ENCODE data around the gene ZNF783. TPM values are rescaled to one million over a fixed set of nuclear protein-coding genes. Genes with fewer than 3 reads are reported as not detected.

ZNF783 gene
- total and polyA plus RNA-seq, 2 of the 8 experiments (the other 6 are each of a cell fraction or from before 2014, with no cell fraction given) = 7.3 to 8.2 TPM

DNA sequence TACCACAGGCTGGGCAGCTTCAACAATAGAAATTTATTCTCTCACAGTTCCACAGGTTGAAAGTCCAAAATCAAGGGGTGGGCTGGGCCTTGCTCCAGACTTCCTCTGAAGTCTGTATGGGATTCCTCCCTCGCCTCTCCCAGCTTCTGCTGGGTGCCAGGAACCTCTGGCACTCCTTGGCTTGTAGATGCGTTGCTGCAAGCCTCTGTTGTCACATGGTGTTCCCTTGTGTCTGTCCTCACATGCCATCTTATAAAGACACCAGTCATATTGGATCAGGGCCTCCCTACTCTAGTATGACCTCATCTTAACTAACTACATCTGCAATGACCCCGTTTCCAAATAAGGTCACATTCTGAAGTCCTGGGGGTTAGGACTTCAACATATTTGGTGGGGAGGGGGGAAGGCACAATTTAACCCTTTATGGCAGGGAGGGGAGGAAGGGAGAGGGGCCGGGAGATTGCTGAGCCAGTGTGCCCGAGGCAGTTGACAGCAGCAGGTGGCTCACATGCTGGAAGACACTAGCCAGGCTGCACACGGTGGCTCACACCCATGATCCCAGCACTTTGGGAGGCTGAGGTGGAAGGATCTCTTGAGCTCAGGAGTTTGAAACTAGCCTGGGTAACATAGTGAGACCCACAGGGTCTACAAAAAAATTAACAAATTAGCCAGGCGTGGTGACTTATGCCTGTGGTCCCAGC is 47.8 kb upstream of the ZNF783 start (continued):
- TF ChIP-seq, protein P1, sequence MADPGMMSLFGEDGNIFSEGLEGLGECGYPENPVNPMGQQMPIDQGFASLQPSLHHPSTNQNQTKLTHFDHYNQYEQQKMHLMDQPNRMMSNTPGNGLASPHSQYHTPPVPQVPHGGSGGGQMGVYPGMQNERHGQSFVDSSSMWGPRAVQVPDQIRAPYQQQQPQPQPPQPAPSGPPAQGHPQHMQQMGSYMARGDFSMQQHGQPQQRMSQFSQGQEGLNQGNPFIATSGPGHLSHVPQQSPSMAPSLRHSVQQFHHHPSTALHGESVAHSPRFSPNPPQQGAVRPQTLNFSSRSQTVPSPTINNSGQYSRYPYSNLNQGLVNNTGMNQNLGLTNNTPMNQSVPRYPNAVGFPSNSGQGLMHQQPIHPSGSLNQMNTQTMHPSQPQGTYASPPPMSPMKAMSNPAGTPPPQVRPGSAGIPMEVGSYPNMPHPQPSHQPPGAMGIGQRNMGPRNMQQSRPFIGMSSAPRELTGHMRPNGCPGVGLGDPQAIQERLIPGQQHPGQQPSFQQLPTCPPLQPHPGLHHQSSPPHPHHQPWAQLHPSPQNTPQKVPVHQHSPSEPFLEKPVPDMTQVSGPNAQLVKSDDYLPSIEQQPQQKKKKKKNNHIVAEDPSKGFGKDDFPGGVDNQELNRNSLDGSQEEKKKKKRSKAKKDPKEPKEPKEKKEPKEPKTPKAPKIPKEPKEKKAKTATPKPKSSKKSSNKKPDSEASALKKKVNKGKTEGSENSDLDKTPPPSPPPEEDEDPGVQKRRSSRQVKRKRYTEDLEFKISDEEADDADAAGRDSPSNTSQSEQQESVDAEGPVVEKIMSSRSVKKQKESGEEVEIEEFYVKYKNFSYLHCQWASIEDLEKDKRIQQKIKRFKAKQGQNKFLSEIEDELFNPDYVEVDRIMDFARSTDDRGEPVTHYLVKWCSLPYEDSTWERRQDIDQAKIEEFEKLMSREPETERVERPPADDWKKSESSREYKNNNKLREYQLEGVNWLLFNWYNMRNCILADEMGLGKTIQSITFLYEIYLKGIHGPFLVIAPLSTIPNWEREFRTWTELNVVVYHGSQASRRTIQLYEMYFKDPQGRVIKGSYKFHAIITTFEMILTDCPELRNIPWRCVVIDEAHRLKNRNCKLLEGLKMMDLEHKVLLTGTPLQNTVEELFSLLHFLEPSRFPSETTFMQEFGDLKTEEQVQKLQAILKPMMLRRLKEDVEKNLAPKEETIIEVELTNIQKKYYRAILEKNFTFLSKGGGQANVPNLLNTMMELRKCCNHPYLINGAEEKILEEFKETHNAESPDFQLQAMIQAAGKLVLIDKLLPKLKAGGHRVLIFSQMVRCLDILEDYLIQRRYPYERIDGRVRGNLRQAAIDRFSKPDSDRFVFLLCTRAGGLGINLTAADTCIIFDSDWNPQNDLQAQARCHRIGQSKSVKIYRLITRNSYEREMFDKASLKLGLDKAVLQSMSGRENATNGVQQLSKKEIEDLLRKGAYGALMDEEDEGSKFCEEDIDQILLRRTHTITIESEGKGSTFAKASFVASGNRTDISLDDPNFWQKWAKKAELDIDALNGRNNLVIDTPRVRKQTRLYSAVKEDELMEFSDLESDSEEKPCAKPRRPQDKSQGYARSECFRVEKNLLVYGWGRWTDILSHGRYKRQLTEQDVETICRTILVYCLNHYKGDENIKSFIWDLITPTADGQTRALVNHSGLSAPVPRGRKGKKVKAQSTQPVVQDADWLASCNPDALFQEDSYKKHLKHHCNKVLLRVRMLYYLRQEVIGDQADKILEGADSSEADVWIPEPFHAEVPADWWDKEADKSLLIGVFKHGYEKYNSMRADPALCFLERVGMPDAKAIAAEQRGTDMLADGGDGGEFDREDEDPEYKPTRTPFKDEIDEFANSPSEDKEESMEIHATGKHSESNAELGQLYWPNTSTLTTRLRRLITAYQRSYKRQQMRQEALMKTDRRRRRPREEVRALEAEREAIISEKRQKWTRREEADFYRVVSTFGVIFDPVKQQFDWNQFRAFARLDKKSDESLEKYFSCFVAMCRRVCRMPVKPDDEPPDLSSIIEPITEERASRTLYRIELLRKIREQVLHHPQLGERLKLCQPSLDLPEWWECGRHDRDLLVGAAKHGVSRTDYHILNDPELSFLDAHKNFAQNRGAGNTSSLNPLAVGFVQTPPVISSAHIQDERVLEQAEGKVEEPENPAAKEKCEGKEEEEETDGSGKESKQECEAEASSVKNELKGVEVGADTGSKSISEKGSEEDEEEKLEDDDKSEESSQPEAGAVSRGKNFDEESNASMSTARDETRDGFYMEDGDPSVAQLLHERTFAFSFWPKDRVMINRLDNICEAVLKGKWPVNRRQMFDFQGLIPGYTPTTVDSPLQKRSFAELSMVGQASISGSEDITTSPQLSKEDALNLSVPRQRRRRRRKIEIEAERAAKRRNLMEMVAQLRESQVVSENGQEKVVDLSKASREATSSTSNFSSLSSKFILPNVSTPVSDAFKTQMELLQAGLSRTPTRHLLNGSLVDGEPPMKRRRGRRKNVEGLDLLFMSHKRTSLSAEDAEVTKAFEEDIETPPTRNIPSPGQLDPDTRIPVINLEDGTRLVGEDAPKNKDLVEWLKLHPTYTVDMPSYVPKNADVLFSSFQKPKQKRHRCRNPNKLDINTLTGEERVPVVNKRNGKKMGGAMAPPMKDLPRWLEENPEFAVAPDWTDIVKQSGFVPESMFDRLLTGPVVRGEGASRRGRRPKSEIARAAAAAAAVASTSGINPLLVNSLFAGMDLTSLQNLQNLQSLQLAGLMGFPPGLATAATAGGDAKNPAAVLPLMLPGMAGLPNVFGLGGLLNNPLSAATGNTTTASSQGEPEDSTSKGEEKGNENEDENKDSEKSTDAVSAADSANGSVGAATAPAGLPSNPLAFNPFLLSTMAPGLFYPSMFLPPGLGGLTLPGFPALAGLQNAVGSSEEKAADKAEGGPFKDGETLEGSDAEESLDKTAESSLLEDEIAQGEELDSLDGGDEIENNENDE (IDR thresholded peaks at IDR 0.05; ENCODE audit: insufficient replicate concordance, low read length) = no peak
- TF ChIP-seq RNF2 (IDR thresholded peaks at IDR 0.05; ENCODE audit: borderline replicate concordance, low read depth, low read length, missing control alignments, poor library complexity, severe bottlenecking) (no peak), SUZ12 (IDR thresholded peaks at IDR 0.05; ENCODE audit: low read length) (no peak), KDM4A (IDR thresholded peaks at IDR 0.05; ENCODE audit: low read depth, low read length, severe bottlenecking) (no peak), POLR2A (IDR thresholded peaks at IDR 0.05; ENCODE audit: control extremely low read depth in 1 of 2, low read depth in 2 of 2, low read length in 2 of 2) (no peak), CHD2 (IDR thresholded peaks at IDR 0.05; ENCODE audit: low read length) (no peak)
- TF ChIP-seq, protein P2, sequence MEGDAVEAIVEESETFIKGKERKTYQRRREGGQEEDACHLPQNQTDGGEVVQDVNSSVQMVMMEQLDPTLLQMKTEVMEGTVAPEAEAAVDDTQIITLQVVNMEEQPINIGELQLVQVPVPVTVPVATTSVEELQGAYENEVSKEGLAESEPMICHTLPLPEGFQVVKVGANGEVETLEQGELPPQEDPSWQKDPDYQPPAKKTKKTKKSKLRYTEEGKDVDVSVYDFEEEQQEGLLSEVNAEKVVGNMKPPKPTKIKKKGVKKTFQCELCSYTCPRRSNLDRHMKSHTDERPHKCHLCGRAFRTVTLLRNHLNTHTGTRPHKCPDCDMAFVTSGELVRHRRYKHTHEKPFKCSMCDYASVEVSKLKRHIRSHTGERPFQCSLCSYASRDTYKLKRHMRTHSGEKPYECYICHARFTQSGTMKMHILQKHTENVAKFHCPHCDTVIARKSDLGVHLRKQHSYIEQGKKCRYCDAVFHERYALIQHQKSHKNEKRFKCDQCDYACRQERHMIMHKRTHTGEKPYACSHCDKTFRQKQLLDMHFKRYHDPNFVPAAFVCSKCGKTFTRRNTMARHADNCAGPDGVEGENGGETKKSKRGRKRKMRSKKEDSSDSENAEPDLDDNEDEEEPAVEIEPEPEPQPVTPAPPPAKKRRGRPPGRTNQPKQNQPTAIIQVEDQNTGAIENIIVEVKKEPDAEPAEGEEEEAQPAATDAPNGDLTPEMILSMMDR (IDR thresholded peaks at IDR 0.05; ENCODE audit: control extremely low read depth in 1 of 3, insufficient read depth in 1 of 3, low read depth in 1 of 3, low read length in 3 of 3) = no peak

All from H1 (cell line).